Activated CD8-positive, alpha-beta memory T cell treated with anti-CD3 and anti-CD28 coated beads, Interleukin-2, amount 50 U/mL, for 24 hours (primary cell): Measurements from ENCODE around the gene CA9.
"Not testable (repeated sequence)": the region's sequence is repeated elsewhere in the genome, so short reads cannot be mapped to it uniquely, and the experiment has no call there.

ENCODE experiments used
- DNase-seq: peaks from one replicate; pipeline ENCODE4 v3.0.0-alpha.2; 2020; ENCODE audit errors: extremely low read depth

Gene CA9

GRCh38 chr9:35673132-35674024 is at the start of gene CA9:
TSS of gene CA9 (plus strand) at chr9:35673928. CDS start at chr9:35673960, 32 bp downstream.
- DNase-seq, result no peak

GRCh38 chr9:35627575-35627974 is 46.2 kb upstream of the CA9 start:
- DNase-seq, result no peak

- DNase-seq, result no peak
Observed at GRCh38 chr9:35628389-35628991, 45.2 kb upstream of the CA9 start.

- DNase-seq, result no peak
Observed at GRCh38 chr9:35629597-35629996, 44.1 kb upstream of the CA9 start.

- DNase-seq, result no peak
Observed at GRCh38 chr9:35635730-35636129, 38.0 kb upstream of the CA9 start.

- no peak for DNase-seq
Observed at GRCh38 chr9:35636135-35636876, 37.4 kb upstream of the CA9 start.

GRCh38 chr9:35636877-35637246 is 36.9 kb upstream of the CA9 start:
- DNase-seq, result not testable (repeated sequence)

- not testable (repeated sequence) for DNase-seq
Observed at GRCh38 chr9:35637427-35637955, 36.2 kb upstream of the CA9 start.

GRCh38 chr9:35638751-35639150 is 35.0 kb upstream of the CA9 start:
- not testable (repeated sequence) for DNase-seq

GRCh38 chr9:35639225-35639624 is 34.5 kb upstream of the CA9 start:
- not testable (repeated sequence) for DNase-seq

GRCh38 chr9:35639631-35640030 is 34.1 kb upstream of the CA9 start:
- DNase-seq, result no peak

GRCh38 chr9:35640431-35640830 is 33.3 kb upstream of the CA9 start:
- DNase-seq, result not testable (repeated sequence)

GRCh38 chr9:35641478-35641877 is 32.2 kb upstream of the CA9 start:
- DNase-seq, result not testable (repeated sequence)

- DNase-seq, result no peak
Observed at GRCh38 chr9:35643046-35643445, 30.7 kb upstream of the CA9 start.

- not testable (repeated sequence) for DNase-seq
Observed at GRCh38 chr9:35645736-35646135, 28.0 kb upstream of the CA9 start.

- no peak for DNase-seq
Observed at GRCh38 chr9:35646153-35646532, 27.6 kb upstream of the CA9 start.

- DNase-seq, result peak; percentile 70
Observed at GRCh38 chr9:35646533-35647265, 27.0 kb upstream of the CA9 start.

GRCh38 chr9:35649431-35650340 is 24.0 kb upstream of the CA9 start:
- no peak for DNase-seq

- no peak for DNase-seq
Observed at GRCh38 chr9:35650341-35651158, 23.2 kb upstream of the CA9 start, which contains the start of gene SIT1. TSS of gene SIT1 (minus strand) at chr9:35650931. CDS start at chr9:35650853, 78 bp downstream.
